ENCODE results near the gene UCK1.

The UCK1 gene

GRCh38 chr9:131575946-131576853, 45.1 kb upstream of the UCK1 start:
- Histone ChIP-seq H3K9me3 (ENCODE audit: insufficient read depth, low read length) (no peaks in the 10 kb centered on the region), H3K27ac (ENCODE audit: low read length) (no peak overlapping the region), H3K27me3 (ENCODE audit: low read depth, low read length) (no peaks in the 10 kb centered on the region), H2AFZ (ENCODE audit: low read depth, low read length) (no peak overlapping the region), H3K4me1 (ENCODE audit: low read length) (peaks cover 10% of the 10 kb centered on the region), H3K9ac (ENCODE audit: low read length) (no peak overlapping the region), H3K4me3 (ENCODE audit: low read length) (no peak overlapping the region), H4K20me1 (ENCODE audit: insufficient read depth, low read length) (peaks cover 15% of the 10 kb centered on the region; the same call in 1 of the 2 replicates), H3K79me2 (ENCODE audit: low read length) (no peaks in the 10 kb centered on the region; the same call in 1 of the 2 replicates), H3K36me3 (replicated peaks; ENCODE audit: low read depth, low read length) (peaks cover 70% of the 10 kb centered on the region), H3K4me2 (ENCODE audit: low read length) (no peak overlapping the region)
- no peak for TF ChIP-seq EZH2phosphoT487 (IDR thresholded peaks at IDR 0.05; ENCODE audit: low read depth)
- no peak for TF ChIP-seq CTCF (IDR thresholded peaks at IDR 0.05; ENCODE audit: low read depth, low read length)

GRCh38 chr9:131574730-131575640, 43.9 kb upstream of the UCK1 start:
- TF ChIP-seq EZH2phosphoT487 (IDR thresholded peaks at IDR 0.05; ENCODE audit: low read depth) (no peak), CTCF (IDR thresholded peaks at IDR 0.05; ENCODE audit: low read depth, low read length) (no peak)
- Histone ChIP-seq H3K36me3 (replicated peaks; ENCODE audit: low read depth, low read length) (peaks cover 67% of the 10 kb centered on the region), H4K20me1 (ENCODE audit: insufficient read depth, low read length) (peaks cover 15% of the 10 kb centered on the region; the same call in 1 of the 2 replicates), H2AFZ (ENCODE audit: low read depth, low read length) (no peak overlapping the region), H3K9ac (ENCODE audit: low read length) (no peak overlapping the region), H3K4me3 (ENCODE audit: low read length) (no peak overlapping the region), H3K79me2 (ENCODE audit: low read length) (no peaks in the 10 kb centered on the region; the same call in 1 of the 2 replicates), H3K4me2 (ENCODE audit: low read length) (no peak overlapping the region), H3K9me3 (ENCODE audit: insufficient read depth, low read length) (no peaks in the 10 kb centered on the region), H3K4me1 (ENCODE audit: low read length) (peaks cover 10% of the 10 kb centered on the region), H3K27ac (ENCODE audit: low read length) (no peak overlapping the region), H3K27me3 (ENCODE audit: low read depth, low read length) (no peaks in the 10 kb centered on the region)

DNA sequence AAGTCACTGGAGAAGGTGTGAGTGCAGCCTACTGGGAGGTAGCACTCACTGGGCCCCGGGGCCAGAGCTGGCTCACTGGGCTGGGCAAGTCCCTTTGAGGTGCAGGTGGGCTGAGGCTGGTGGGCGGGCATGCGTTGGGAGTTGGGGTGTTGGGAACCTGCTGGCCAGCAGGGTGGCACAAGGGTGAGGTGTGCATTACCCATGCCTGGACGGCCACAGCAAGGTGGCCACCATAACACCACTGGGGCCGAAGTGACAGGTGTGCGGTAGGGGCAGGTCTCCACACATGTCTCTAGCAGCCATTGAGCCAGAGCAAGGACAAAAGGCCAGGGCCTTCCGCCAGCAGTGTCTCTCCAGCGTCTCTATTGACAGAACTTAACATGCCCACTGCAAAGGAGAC, 36.8 kb upstream of the UCK1 start:
- Histone ChIP-seq H3K9ac (ENCODE audit: low read length) (no peak overlapping the region), H3K4me3 (ENCODE audit: low read length) (no peak overlapping the region), H3K36me3 (replicated peaks; ENCODE audit: low read depth, low read length) (peaks cover 33% of the 10 kb centered on the region), H3K27me3 (ENCODE audit: low read depth, low read length) (no peaks in the 10 kb centered on the region), H3K9me3 (ENCODE audit: insufficient read depth, low read length) (no peaks in the 10 kb centered on the region), H3K79me2 (ENCODE audit: low read length) (no peaks in the 10 kb centered on the region), H2AFZ (ENCODE audit: low read depth, low read length) (no peak overlapping the region), H3K27ac (ENCODE audit: low read length) (no peak overlapping the region), H4K20me1 (ENCODE audit: insufficient read depth, low read length) (no peaks in the 10 kb centered on the region), H3K4me1 (ENCODE audit: low read length) (no peaks in the 10 kb centered on the region), H3K4me2 (ENCODE audit: low read length) (no peak overlapping the region)
- TF ChIP-seq EZH2phosphoT487 (IDR thresholded peaks at IDR 0.05; ENCODE audit: low read depth) = no peak
- no peak for TF ChIP-seq CTCF (IDR thresholded peaks at IDR 0.05; ENCODE audit: low read depth, low read length)

DNA sequence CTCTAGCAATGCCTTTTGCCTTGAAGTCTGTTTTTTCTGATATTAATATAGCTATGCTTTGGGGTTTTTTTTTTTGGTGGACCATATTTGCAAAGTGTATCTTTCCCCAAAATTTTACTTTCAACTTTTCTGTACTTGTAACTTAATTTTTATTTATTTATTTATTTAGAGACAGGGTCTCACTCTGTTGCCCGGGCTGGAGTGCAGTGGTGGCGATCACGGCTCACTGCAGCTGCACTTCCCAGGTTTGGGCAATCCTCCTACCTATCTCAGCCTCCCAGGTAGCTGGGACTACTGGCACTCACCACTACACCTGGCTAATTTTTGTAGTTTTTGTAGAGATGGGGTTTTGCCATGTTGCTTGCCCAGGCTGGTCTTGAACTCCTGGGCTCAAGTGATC, 35.1 kb upstream of the UCK1 start:
- peaks cover 22% of the 10 kb centered on the region for H3K36me3 ChIP-seq (replicated peaks; ENCODE audit: low read depth, low read length)
- TF ChIP-seq CTCF (IDR thresholded peaks at IDR 0.05; ENCODE audit: low read depth, low read length) (no peak), EZH2phosphoT487 (IDR thresholded peaks at IDR 0.05; ENCODE audit: low read depth) (no peak)
- H3K4me2 ChIP-seq (ENCODE audit: low read length) = no peak overlapping the region
- no peak overlapping the region for H2AFZ ChIP-seq (ENCODE audit: low read depth, low read length)
- no peaks in the 10 kb centered on the region for H3K79me2 ChIP-seq (ENCODE audit: low read length)
- no peaks in the 10 kb centered on the region for H3K27me3 ChIP-seq (ENCODE audit: low read depth, low read length)
- H3K27ac ChIP-seq (ENCODE audit: low read length) = no peak overlapping the region
- H4K20me1 ChIP-seq (ENCODE audit: insufficient read depth, low read length) = no peaks in the 10 kb centered on the region
- H3K9ac ChIP-seq (ENCODE audit: low read length) = no peak overlapping the region
- H3K4me1 ChIP-seq (ENCODE audit: low read length) = no peaks in the 10 kb centered on the region
- H3K9me3 ChIP-seq (ENCODE audit: insufficient read depth, low read length) = no peaks in the 10 kb centered on the region; the same call in 1 of the 2 replicates
- H3K4me3 ChIP-seq (ENCODE audit: low read length) = no peak overlapping the region

Data from OCI-LY3 (cell line).